Endothelial cell of umbilical vein (primary cell): Measurements from ENCODE around the gene DDIT3.

Experiments used
- CTCF ChIP-seq, 2 donors: IDR thresholded peaks; 1 replicate in 1 of 2; 2 replicates in 1 of 2; pipeline ENCODE4 v1.5.1; 2011; ENCODE audit warnings: low read length in 2 of 2, mild to moderate bottlenecking in 2 of 2, moderate library complexity in 2 of 2, control low read depth in 1 of 2, inconsistent platforms in 1 of 2, low read depth in 1 of 2; ENCODE audit not compliant: insufficient read depth in 1 of 2; ENCODE audit errors: extremely low read depth in 1 of 2
- EZH2 ChIP-seq: IDR thresholded peaks from 2 replicates; pipeline ENCODE4 v1.6.1; 2012; ENCODE audit warnings: borderline replicate concordance, low read depth, mild to moderate bottlenecking, moderate library complexity, low read length, inconsistent platforms; ENCODE audit not compliant: severe bottlenecking
- GATA2 ChIP-seq: IDR thresholded peaks from 2 replicates; pipeline ENCODE4 v1.7.0; 2011; ENCODE audit warnings: low read depth, mild to moderate bottlenecking, moderate library complexity, mixed read lengths, low read length; ENCODE audit not compliant: insufficient read length, insufficient read depth
- JUN ChIP-seq: IDR thresholded peaks from 2 replicates; pipeline ENCODE4 v1.6.1; 2011; ENCODE audit warnings: borderline replicate concordance, low read depth; ENCODE audit not compliant: insufficient read length, insufficient read depth
- MAX ChIP-seq: IDR thresholded peaks from 2 replicates; pipeline ENCODE4 v1.6.1; 2011; ENCODE audit not compliant: insufficient read depth, insufficient read length
- MYC ChIP-seq: IDR thresholded peaks from one replicate; pipeline ENCODE4 v1.6.1; 2011; ENCODE audit warnings: mild to moderate bottlenecking, low read depth, low read length
- POLR2A ChIP-seq: IDR thresholded peaks from 2 replicates; pipeline ENCODE4 v1.6.1; 2012; ENCODE audit warnings: low read depth, mild to moderate bottlenecking, control low read depth, low read length
- POLR2AphosphoS5 ChIP-seq: IDR thresholded peaks from 2 replicates; pipeline ENCODE4 v1.6.1; 2012; ENCODE audit warnings: low read depth, mild to moderate bottlenecking, control low read depth, low read length, moderate library complexity; ENCODE audit not compliant: insufficient read depth

- TF ChIP-seq CTCF (IDR thresholded peaks at IDR 0.05; ENCODE audit: extremely low read depth in 1 of 2, insufficient read depth in 1 of 2, low read depth in 1 of 2, low read length in 2 of 2) (no peak), MYC (no peak), POLR2A (no peak), MAX (no peak), EZH2 (no peak), POLR2AphosphoS5 (no peak), JUN (no peak), GATA2 (no peak)
These were observed 32.0 kb upstream of the DDIT3 start for GRCh38 chr12:57552306-57552651.
